Islet precursor cell (in vitro differentiated cells): ENCODE data around the gene PCDHGB5.
"Not testable (repeated sequence)": the region's sequence is repeated elsewhere in the genome, so short reads cannot be mapped to it uniquely, and the experiment has no call there.

Experiments
- DNase-seq: peaks from one replicate; pipeline ENCODE4 v3.0.0-alpha.2; 2018

The PCDHGB5 gene

GRCh38 chr5:141397756-141398551 is at the start of gene PCDHGB5:
TSS of gene PCDHGB5 (plus strand) at chr5:141397947. CDS start at chr5:141398128, 181 bp downstream.
- DNase-seq = not testable (repeated sequence)

DNA sequence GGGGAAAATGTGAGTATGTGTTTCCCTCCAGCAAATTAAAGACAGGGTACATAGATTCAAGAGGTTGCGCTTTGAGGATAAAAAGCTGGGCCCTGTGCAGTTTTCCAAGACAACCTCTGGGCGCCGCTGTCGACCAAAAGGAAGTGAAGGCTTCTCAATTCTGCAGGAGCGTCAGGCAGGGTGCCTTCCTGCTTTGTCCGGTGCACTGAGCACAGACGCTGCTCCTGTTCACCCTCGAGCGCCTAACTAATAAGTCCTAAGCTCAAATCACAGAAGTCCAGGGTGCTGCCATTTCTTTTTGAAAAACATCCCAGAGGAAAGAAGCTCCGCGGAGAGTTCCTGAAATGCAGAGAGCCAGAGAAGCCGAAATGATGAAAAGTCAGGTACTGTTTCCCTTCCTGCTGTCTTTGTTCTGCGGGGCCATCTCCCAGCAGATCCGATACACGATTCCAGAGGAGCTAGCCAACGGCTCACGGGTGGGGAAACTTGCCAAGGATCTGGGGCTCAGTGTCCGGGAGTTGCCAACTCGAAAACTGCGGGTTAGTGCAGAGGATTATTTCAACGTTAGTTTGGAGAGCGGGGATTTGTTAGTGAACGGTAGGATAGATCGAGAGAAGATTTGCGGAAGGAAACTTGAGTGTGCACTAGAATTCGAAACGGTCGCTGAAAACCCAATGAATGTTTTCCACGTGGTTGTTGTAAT is 47.7 kb upstream of the PCDHGB5 start, which contains the start of gene PCDHGB1:
Gene PCDHGB1, plus strand, starts transcription at position 183 of the 703 bp plus-strand sequence. Its CDS starts 162 bp downstream, at position 345.
- peak; percentile 73 for DNase-seq

DNA sequence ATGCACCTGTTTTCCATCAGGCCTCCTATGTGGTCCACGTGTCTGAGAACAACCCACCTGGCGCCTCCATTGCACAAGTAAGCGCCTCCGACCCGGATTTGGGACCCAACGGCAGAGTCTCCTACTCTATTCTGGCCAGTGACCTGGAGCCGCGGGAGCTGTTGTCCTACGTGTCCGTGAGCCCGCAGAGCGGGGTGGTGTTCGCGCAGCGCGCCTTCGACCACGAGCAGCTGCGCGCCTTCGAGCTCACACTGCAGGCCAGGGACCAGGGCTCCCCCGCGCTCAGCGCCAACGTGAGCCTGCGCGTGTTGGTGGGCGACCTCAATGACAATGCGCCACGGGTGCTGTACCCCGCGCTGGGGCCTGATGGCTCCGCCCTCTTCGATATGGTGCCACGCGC is 46.2 kb upstream of the PCDHGB5 start:
- DNase-seq = no peak

- no peak for DNase-seq
Measured at GRCh38 chr5:141354900-141355469, 42.8 kb upstream of the PCDHGB5 start, which contains the start of gene PCDHGA4. TSS of gene PCDHGA4 (plus strand) at chr5:141355021. CDS start at chr5:141355108, 87 bp downstream.

DNA sequence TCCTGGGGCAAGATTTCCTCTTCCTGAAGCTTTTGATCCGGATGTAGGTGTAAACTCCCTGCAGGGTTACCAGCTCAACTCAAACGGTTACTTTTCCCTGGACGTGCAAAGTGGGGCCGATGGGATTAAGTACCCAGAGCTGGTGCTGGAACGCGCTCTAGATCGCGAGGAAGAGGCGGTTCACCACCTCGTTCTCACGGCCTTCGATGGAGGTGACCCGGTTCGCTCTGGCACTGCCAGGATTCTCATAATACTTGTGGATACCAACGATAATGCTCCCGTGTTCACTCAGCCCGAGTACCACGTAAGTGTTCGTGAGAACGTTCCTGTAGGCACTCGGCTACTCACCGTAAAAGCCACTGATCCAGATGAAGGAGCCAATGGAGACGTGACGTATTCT is 42.1 kb upstream of the PCDHGB5 start:
- no peak for DNase-seq

- DNase-seq = no peak
Measured at GRCh38 chr5:141356133-141356532, 41.6 kb upstream of the PCDHGB5 start.

GRCh38 chr5:141356950-141357349 is 40.8 kb upstream of the PCDHGB5 start:
- DNase-seq = no peak

DNA sequence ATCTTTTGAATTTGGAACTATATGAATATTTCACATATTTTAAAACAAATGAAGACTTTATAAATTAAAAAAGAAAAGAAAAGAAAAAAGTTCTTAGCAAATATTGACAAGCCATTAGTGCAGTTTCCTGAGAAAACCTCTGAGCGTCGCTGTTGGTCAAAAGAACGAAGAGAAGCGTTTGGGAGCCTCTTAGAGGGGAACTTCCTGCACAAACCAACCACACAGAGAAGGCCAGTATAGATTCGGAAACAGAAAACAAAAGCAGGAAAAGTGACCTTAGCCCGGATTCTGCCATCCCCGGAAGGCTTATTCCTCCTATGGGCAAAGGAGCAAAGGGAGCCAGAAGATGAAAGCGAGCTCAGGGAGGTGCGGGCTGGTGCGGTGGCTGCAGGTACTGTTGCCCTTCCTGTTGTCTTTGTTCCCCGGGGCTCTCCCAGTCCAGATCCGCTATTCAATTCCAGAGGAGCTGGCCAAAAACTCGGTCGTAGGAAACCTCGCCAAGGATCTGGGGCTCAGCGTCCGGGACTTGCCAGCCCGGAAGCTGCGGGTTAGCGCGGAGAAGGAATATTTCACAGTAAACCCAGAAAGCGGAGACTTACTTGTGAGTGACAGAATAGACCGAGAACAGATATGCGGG is 37.8 kb upstream of the PCDHGB5 start, which contains the start of gene PCDHGB2:
Gene PCDHGB2, plus strand, starts transcription at position 205 of the 637 bp plus-strand sequence. Its CDS starts 142 bp downstream, at position 347.
- DNase-seq = no peak

DNA sequence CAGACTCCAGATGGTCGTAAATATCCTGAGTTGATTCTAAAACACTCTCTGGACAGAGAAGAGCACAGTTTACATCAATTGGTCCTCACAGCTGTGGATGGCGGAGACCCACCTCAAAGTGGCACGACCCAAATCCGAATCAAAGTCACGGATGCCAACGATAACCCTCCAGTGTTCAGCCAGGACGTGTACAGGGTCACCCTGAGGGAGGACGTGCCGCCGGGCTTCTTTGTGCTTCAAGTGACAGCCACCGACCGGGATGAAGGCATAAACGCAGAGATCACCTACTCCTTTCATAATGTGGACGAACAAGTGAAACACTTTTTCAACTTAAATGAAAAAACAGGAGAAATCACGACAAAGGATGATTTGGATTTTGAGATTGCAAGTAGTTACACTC is 37.1 kb upstream of the PCDHGB5 start:
- DNase-seq = no peak

DNA sequence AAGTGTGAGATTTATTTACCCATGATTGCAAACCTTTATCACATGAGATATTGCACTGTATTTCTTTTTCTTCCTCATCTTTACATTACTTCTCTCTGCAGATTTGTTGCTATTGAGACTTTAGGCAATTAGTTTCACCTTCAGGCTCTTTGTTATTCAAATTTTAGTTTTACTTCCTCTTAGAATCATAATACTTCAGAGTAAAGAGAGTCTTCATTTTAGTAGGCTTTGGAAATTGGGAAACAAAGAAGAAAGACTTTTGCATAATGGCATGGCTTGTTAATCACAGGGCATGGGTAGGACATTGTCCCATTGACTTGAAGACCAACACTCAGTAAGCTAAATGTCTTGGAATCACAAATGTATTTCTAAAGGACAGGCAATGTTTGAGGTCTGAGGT is 35.0 kb upstream of the PCDHGB5 start:
- no peak for DNase-seq

GRCh38 chr5:141363952-141364660 is 33.6 kb upstream of the PCDHGB5 start, which contains the start of gene PCDHGA5:
TSS of gene PCDHGA5 (plus strand) at chr5:141364162. CDS start at chr5:141364331, 169 bp downstream.
- no peak for DNase-seq

- DNase-seq = no peak
Measured at GRCh38 chr5:141366016-141366896, 31.5 kb upstream of the PCDHGB5 start.

DNA sequence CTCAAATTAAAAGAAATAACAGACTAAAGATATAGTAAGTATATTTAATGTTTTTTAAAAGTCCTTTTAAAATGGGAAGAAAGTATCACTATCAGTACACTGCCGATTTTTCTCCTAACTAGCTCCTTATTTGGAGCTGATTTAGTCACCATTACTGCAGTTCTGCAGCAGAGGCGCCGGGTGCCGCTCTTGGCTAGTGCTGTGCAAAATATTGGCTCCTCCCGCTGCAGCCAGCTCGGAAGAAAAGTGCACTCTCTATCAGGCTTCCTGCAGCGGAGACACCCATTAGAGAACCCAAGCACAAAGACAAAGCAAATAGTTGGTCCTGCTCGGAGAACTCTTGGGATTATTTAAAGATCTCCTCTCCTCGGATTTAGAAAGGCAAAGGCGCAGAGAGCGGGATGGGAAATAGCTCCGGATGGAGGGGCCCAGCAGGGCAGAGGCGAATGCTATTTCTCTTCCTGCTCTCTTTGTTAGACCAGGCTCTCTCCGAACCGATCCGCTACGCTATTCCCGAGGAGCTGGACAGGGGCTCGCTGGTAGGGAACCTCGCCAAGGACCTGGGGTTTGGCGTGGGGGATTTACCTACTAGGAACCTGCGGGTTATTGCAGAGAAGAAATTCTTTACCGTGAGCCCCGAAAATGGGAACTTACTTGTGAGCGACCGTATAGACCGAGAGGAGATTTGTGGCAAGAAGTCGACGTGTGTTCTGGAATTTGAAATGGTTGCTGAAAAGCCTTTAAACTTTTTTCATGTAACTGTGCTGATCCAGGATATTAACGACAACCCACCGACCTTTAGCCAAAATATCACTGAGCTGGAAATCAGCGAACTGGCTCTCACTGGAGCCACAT is 27.5 kb upstream of the PCDHGB5 start, which contains the start of gene PCDHGB3:
Gene PCDHGB3, plus strand, starts transcription at position 249 of the 855 bp plus-strand sequence. Its CDS starts 153 bp downstream, at position 402.
- DNase-seq = no peak

- DNase-seq = no peak
Measured at GRCh38 chr5:141371572-141372475, 25.9 kb upstream of the PCDHGB5 start.

- no peak for DNase-seq
Measured at GRCh38 chr5:141373673-141374317, 24.0 kb upstream of the PCDHGB5 start, which contains the start of gene PCDHGA6. TSS of gene PCDHGA6 (plus strand) at chr5:141373891. CDS start at chr5:141374084, 193 bp downstream.

DNA sequence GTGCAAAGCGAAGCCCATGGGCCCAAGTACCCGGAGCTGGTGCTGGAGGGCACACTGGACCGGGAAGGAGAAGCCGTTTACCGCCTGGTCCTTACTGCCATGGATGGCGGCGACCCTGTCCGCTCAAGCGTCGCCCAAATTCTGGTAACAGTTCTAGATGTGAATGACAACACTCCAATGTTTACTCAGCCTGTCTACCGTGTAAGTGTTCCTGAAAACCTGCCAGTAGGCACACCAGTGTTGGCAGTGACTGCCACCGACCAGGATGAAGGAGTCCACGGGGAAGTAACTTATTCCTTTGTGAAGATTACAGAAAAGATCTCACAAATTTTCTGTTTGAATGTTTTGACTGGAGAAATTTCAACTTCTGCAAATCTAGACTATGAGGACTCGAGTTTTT is 23.1 kb upstream of the PCDHGB5 start:
- DNase-seq = no peak

- not testable (repeated sequence) for DNase-seq
Measured at GRCh38 chr5:141375444-141376155, 22.1 kb upstream of the PCDHGB5 start.
